PC-3 (cell line): ENCODE measurements around the gene MRI1. TPM values are rescaled to one million over a fixed set of nuclear protein-coding genes. Genes with fewer than 3 reads are reported as not detected.
A peak's percentile ranks its signal among the peaks of the same experiment; 100 is the strongest.

Experiments
- ATAC-seq: fragments of 200-7000 bp; cut with Tn5 transposase; 2 replicates; pipeline ENCODE4 v1.9.1; 2020; ENCODE audit warnings: mild to moderate bottlenecking, moderate library complexity
- BruUV-seq: library from RNA; stranded (reverse); fragments of 400-500 nt; replicated peaks from 2 replicates; lab custom pipeline; 2021; lab: Mats Ljungman, UMichigan
- CTCF ChIA-PET: fragments of 300-600 bp; sonication (Branson Sonifier 250); formaldehyde crosslinking; loops from one replicate; lab custom pipeline; 2022; ENCODE audit warnings: antibody characterized with exemption; lab: Charles Lee
- POLR2A ChIA-PET: fragments of 300-600 bp; sonication (Branson Sonifier 250); formaldehyde crosslinking; loops from one replicate; lab custom pipeline; 2022; ENCODE audit warnings: antibody characterized with exemption; ENCODE audit not compliant: unreplicated experiment; lab: Charles Lee
- DNase-seq: peaks from one replicate; pipeline ENCODE4 v3.0.0-alpha.2; 2015
- H2AFZ ChIP-seq: fragments of 300-600 bp; sonication (generic); 2 replicates; pipeline ENCODE4 v1.6.0; 2016; ENCODE audit warnings: antibody characterized with exemption, low read length
- H3F3A ChIP-seq: fragments of 300-600 bp; sonication (generic); one replicate; pipeline ENCODE4 v1.6.0; 2017; ENCODE audit warnings: antibody characterized with exemption, low read length, control low read depth, mild to moderate bottlenecking; ENCODE audit not compliant: unreplicated experiment
- H3K27ac ChIP-seq: fragments of 300-600 bp; sonication (generic); 2 replicates; pipeline ENCODE4 v1.5.1; 2016; ENCODE audit warnings: mild to moderate bottlenecking, low read length
- H3K27me3 ChIP-seq: fragments of 300-600 bp; sonication (generic); 2 replicates; pipeline ENCODE4 v1.6.1; 2016; ENCODE audit warnings: low read length, mixed read lengths
- H3K36me3 ChIP-seq: fragments of 300-600 bp; sonication (generic); 2 replicates; pipeline ENCODE4 v1.6.1; 2016; ENCODE audit warnings: low read depth, mixed run types, low read length, mixed read lengths
- H3K4me1 ChIP-seq: fragments of 300-600 bp; sonication (generic); 2 replicates; pipeline ENCODE4 v1.5.1; 2016; ENCODE audit warnings: low read length; ENCODE audit not compliant: insufficient read depth
- H3K4me2 ChIP-seq: fragments of 300-600 bp; sonication (generic); 2 replicates; pipeline ENCODE4 v1.6.0; 2016; ENCODE audit warnings: low read length
- H3K4me3 ChIP-seq: fragments of 300-600 bp; sonication (generic); 2 replicates; pipeline ENCODE4 v1.5.1; 2016; ENCODE audit warnings: mild to moderate bottlenecking, low read length, mixed read lengths
- H3K79me2 ChIP-seq: fragments of 300-600 bp; sonication (generic); 2 replicates; pipeline ENCODE4 v1.6.1; 2017; ENCODE audit warnings: low read length, mixed read lengths
- H3K9ac ChIP-seq: fragments of 300-600 bp; sonication (generic); 2 replicates; pipeline ENCODE4 v1.6.0; 2016; ENCODE audit warnings: mild to moderate bottlenecking, low read length
- H3K9me2 ChIP-seq: fragments of 300-600 bp; sonication (generic); replicated peaks from 2 replicates; pipeline ENCODE4 v1.6.1; 2016; ENCODE audit warnings: mixed run types, low read length, mixed read lengths
- H3K9me3 ChIP-seq: fragments of 300-600 bp; sonication (generic); 2 replicates; pipeline ENCODE4 v1.6.1; 2016; ENCODE audit warnings: low read length, mixed read lengths
- H4K20me1 ChIP-seq: fragments of 300-600 bp; sonication (generic); 2 replicates; pipeline ENCODE4 v1.6.1; 2016; ENCODE audit warnings: low read length, mixed read lengths
- EZH2 ChIP-seq: fragments of 300-600 bp; sonication (generic); IDR thresholded peaks from one replicate; pipeline ENCODE4 v1.6.1; 2017; ENCODE audit warnings: antibody characterized with exemption, mild to moderate bottlenecking, low read length; ENCODE audit not compliant: unreplicated experiment
- EZH2phosphoT487 ChIP-seq: fragments of 300-600 bp; sonication (generic); IDR thresholded peaks from 2 replicates; pipeline ENCODE4 v1.6.1; 2018; ENCODE audit warnings: mild to moderate bottlenecking, antibody characterized with exemption, low read length, borderline replicate concordance
- intact Hi-C: fragments of 100-400 bp; cut with micrococcal nuclease; formaldehyde crosslinking; loops from 2 replicates; pipeline ENCODE4 v1.9.0; 2023
- total RNA-seq: library from RNA; depleted of rRNA; stranded (reverse); fragments of >200 nt; gene quantifications from 2 replicates; pipeline ENCODE4 v1.2.3, GENCODE V29; 2014
- TF ChIP-seq, protein P1 (sequence below): fragments of 300-600 bp; sonication (generic); conservative IDR thresholded peaks from 2 replicates; pipeline ENCODE4 v1.5.1; 2017; ENCODE audit warnings: antibody characterized with exemption, low read depth, mild to moderate bottlenecking, low read length

MRI1 gene
- total RNA-seq, 1 experiment from 2014 or later, result 85.2 TPM

DNA sequence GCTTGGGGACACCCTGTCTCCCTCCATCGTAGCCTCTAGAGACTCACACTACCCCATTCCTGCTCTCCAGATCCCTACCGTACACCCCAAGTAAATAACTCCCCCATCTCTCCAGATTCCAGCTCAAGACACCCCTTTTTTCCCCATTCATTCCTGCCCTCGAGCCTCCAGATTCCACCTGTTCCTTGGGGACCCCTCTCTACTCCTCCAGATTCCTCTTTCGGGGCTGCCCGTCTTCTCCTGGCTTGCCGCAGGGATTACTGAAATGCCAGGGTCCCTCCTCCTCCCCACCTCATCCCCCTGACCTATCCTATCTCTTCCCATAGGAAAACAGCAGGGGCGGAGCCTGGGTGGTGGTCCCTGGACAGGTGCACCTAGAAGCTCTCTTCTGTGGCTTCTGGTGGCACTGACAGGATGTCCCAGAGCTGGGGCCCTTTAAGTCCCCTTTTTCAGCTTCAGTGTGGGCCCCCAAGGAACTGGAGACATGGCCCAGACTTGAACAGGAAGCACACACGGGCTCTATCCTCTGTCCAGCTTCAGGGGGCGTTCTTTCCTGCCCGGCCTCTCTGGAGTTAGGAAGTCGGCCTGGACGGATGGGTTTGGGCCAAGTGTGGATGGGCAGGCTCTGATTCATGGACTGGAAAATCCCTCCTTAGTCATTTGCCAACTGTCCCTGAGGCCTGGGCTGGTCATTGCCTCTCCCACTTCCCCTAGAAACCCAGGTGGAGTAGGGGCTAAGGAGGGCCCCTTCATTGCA, 32.2 kb downstream of the MRI1 start:
- peak overlapping the region; percentile 88 for H3K4me3 ChIP-seq
- H3K9ac ChIP-seq, result peak overlapping the region; percentile 74
- H3K27ac ChIP-seq, result peak overlapping the region; percentile 95
- no peak for TF ChIP-seq EZH2phosphoT487
- no peak for TF ChIP-seq EZH2
- TF ChIP-seq, protein P1, sequence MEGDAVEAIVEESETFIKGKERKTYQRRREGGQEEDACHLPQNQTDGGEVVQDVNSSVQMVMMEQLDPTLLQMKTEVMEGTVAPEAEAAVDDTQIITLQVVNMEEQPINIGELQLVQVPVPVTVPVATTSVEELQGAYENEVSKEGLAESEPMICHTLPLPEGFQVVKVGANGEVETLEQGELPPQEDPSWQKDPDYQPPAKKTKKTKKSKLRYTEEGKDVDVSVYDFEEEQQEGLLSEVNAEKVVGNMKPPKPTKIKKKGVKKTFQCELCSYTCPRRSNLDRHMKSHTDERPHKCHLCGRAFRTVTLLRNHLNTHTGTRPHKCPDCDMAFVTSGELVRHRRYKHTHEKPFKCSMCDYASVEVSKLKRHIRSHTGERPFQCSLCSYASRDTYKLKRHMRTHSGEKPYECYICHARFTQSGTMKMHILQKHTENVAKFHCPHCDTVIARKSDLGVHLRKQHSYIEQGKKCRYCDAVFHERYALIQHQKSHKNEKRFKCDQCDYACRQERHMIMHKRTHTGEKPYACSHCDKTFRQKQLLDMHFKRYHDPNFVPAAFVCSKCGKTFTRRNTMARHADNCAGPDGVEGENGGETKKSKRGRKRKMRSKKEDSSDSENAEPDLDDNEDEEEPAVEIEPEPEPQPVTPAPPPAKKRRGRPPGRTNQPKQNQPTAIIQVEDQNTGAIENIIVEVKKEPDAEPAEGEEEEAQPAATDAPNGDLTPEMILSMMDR, result peak; percentile 61
- ATAC-seq, result peak; percentile 51
- peak overlapping the region; percentile 92 for H3K4me2 ChIP-seq
- peaks cover 5% of the 10 kb centered on the region for H3F3A ChIP-seq
- peak; percentile 97 for DNase-seq
- no peaks in the 10 kb centered on the region for H3K36me3 ChIP-seq
- CTCF ChIA-PET, result interaction anchor here (0.5 to 0.6 kb wide), 2 partner anchors 65 to 771 kb away, joined by 3 to 4 read pairs; no protein-coding TSS in a partner anchor
- intact Hi-C loops, result loop anchor here (2.0 kb wide), 1 partner anchor 36 kb away; no protein-coding TSS in a partner anchor
- H3K79me2 ChIP-seq, result peaks cover 21% of the 10 kb centered on the region
- H3K9me2 ChIP-seq, result no peaks in the 10 kb centered on the region
- POLR2A ChIA-PET, result interaction anchor here (0.9 to 1.6 kb wide), 4 partner anchors 41 to 210 kb away, joined by 3 to 15 read pairs (median 4); partner anchors contain the start of gene RFX1
- H3K4me1 ChIP-seq, result peaks cover 23% of the 10 kb centered on the region
- H2AFZ ChIP-seq, result peak overlapping the region; percentile 22; the same call in 1 of the 2 replicates
- no peaks in the 10 kb centered on the region for H4K20me1 ChIP-seq
- BruUV-seq, result no TSS peak
- H3K27me3 ChIP-seq, result no peaks in the 10 kb centered on the region
- no peaks in the 10 kb centered on the region for H3K9me3 ChIP-seq

DNA sequence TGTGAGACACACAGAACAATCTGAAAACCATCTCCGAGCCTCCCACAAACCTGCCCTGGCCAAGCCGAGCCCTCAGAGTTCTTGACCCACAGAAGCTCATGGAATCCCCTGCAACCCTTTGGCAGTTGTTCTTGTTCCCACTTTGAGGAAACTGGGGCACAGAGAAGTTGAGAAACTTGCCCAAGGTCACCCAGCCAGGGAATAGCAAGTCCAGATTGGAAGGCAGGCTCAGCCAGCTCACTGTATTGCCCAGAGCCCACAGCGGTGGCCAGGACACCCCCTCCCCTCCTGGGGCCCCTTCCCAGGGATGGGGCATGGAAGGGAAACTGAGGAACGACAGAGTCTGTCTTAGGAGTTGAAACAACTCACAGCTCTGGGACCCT, 32.7 kb downstream of the MRI1 start:
- Histone ChIP-seq H2AFZ (no peak overlapping the region), H4K20me1 (no peaks in the 10 kb centered on the region), H3K9me3 (no peaks in the 10 kb centered on the region), H3K27me3 (no peaks in the 10 kb centered on the region), H3F3A (peaks cover 5% of the 10 kb centered on the region), H3K27ac (peak overlapping the region; percentile 95), H3K36me3 (no peaks in the 10 kb centered on the region), H3K4me1 (peaks cover 23% of the 10 kb centered on the region), H3K9me2 (no peaks in the 10 kb centered on the region), H3K4me3 (peak overlapping the region; percentile 88), H3K79me2 (peaks cover 21% of the 10 kb centered on the region), H3K4me2 (peak overlapping the region; percentile 92), H3K9ac (peak overlapping the region; percentile 74)
- DNase-seq (no peak), ATAC-seq (no peak)
- BruUV-seq, result TSS peak; percentile 65
- TF ChIP-seq, protein P1, result no peak
- TF ChIP-seq EZH2 (no peak), EZH2phosphoT487 (no peak)
- ChIA-PET POLR2A (interaction anchor here (0.9 to 1.4 kb wide), 4 partner anchors 9 to 65 kb away, joined by 4 to 6 read pairs (median 6); no protein-coding TSS in a partner anchor), CTCF (no interaction called here)
- intact Hi-C loops, result loop anchor here (2.0 kb wide), 1 partner anchor 36 kb away; no protein-coding TSS in a partner anchor
